ENCODE measurements around the gene TMTC2. TPM values are rescaled to one million over a fixed set of nuclear protein-coding genes. Genes with fewer than 3 reads are reported as not detected.

Gene TMTC2
- polyA plus RNA-seq, 1 donor from 2014 or later = 20.6 TPM

DNA sequence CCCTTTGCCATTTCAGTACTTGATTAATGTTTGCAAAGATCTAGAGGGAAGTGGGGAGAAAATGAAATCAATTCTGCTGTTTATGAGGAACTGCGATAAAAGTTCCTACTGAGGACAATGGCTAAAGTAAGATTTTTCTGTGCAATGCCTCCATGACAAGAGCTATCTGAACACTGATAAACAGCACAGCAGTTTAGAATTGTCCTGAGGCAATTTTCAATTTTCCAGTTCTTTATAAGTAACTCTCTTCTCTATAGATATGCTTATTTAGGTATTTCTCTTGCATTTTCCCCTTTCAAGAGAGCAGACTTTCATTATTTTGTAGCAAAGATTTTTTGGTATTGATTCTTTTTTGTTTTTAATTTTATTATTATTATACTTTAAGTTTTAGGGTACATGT is 34.6 kb upstream of the TMTC2 start:
- no peaks in the 10 kb centered on the region for H3K27me3 ChIP-seq (ENCODE audit: insufficient read depth, low read depth, low read length)
- no peak for TF ChIP-seq TAF1 (IDR thresholded peaks at IDR 0.05; ENCODE audit: low read depth)
- no peak for TF ChIP-seq RAD21 (conservative IDR thresholded peaks at IDR 0.05)
- H4K20me1 ChIP-seq (ENCODE audit: insufficient read depth) = no peaks in the 10 kb centered on the region
- H2AFZ ChIP-seq (ENCODE audit: low read depth, low read length) = no peak overlapping the region
- no peak overlapping the region for H3K4me3 ChIP-seq (ENCODE audit: low read length)
- H3K4me2 ChIP-seq (ENCODE audit: low read length) = no peak overlapping the region
- no peaks in the 10 kb centered on the region for H3K9me3 ChIP-seq (ENCODE audit: low read length)
- H3K9me2 ChIP-seq (ENCODE audit: insufficient read depth, low read length) = no peaks in the 10 kb centered on the region
- no peak overlapping the region for H3K27ac ChIP-seq (ENCODE audit: low read length)
- no peaks in the 10 kb centered on the region for H3K79me2 ChIP-seq (replicated peaks; ENCODE audit: insufficient read depth, low read length)
- no peaks in the 10 kb centered on the region for H3F3A ChIP-seq (ENCODE audit: insufficient read depth, low read length, poor library complexity, severe bottlenecking)
- H3K36me3 ChIP-seq (ENCODE audit: insufficient read depth, low read length) = no peaks in the 10 kb centered on the region
- H3K9ac ChIP-seq (ENCODE audit: low read length) = no peak overlapping the region

DNA sequence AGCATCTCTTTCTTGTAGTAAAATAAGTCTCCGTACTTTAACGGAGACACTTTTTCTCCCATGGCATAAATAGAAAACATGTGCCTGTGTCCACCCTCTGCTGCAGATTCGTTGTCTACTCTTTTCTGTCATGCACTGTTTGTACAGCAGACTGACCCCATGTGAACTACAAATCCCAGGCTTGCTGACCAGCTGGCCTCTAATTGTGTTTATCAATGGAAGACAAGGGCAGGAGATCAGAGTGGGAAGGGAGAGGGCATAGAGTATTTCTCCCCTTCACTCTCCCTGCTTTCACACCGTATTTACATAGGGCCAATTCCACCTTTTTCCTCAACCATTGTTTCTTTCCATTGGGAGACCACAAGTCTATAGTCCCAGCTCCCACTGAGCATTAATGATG is 31.0 kb upstream of the TMTC2 start:
- Histone ChIP-seq H4K20me1 (ENCODE audit: insufficient read depth) (no peaks in the 10 kb centered on the region), H3K4me3 (ENCODE audit: low read length) (no peak overlapping the region), H3K36me3 (ENCODE audit: insufficient read depth, low read length) (no peaks in the 10 kb centered on the region), H3K9me2 (ENCODE audit: insufficient read depth, low read length) (no peaks in the 10 kb centered on the region), H3K9me3 (ENCODE audit: low read length) (no peaks in the 10 kb centered on the region), H3K27ac (ENCODE audit: low read length) (no peak overlapping the region), H3K79me2 (replicated peaks; ENCODE audit: insufficient read depth, low read length) (no peaks in the 10 kb centered on the region), H2AFZ (ENCODE audit: low read depth, low read length) (no peak overlapping the region), H3K27me3 (ENCODE audit: insufficient read depth, low read depth, low read length) (no peaks in the 10 kb centered on the region), H3F3A (ENCODE audit: insufficient read depth, low read length, poor library complexity, severe bottlenecking) (no peaks in the 10 kb centered on the region), H3K4me2 (ENCODE audit: low read length) (no peak overlapping the region), H3K9ac (ENCODE audit: low read length) (no peak overlapping the region)
- TF ChIP-seq POLR2AphosphoS5 (IDR thresholded peaks at IDR 0.05) = no peak
- no peak for TF ChIP-seq EP300 (conservative IDR thresholded peaks at IDR 0.05; ENCODE audit: poor library complexity, severe bottlenecking)
- no peak for TF ChIP-seq EZH2 (IDR thresholded peaks at IDR 0.05; ENCODE audit: borderline replicate concordance, insufficient read depth, low read length, poor library complexity, severe bottlenecking)
- no peak for TF ChIP-seq SMC3 (conservative IDR thresholded peaks at IDR 0.05; ENCODE audit: poor library complexity)
- TF ChIP-seq, protein P1, sequence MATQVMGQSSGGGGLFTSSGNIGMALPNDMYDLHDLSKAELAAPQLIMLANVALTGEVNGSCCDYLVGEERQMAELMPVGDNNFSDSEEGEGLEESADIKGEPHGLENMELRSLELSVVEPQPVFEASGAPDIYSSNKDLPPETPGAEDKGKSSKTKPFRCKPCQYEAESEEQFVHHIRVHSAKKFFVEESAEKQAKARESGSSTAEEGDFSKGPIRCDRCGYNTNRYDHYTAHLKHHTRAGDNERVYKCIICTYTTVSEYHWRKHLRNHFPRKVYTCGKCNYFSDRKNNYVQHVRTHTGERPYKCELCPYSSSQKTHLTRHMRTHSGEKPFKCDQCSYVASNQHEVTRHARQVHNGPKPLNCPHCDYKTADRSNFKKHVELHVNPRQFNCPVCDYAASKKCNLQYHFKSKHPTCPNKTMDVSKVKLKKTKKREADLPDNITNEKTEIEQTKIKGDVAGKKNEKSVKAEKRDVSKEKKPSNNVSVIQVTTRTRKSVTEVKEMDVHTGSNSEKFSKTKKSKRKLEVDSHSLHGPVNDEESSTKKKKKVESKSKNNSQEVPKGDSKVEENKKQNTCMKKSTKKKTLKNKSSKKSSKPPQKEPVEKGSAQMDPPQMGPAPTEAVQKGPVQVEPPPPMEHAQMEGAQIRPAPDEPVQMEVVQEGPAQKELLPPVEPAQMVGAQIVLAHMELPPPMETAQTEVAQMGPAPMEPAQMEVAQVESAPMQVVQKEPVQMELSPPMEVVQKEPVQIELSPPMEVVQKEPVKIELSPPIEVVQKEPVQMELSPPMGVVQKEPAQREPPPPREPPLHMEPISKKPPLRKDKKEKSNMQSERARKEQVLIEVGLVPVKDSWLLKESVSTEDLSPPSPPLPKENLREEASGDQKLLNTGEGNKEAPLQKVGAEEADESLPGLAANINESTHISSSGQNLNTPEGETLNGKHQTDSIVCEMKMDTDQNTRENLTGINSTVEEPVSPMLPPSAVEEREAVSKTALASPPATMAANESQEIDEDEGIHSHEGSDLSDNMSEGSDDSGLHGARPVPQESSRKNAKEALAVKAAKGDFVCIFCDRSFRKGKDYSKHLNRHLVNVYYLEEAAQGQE (IDR thresholded peaks at IDR 0.05; ENCODE audit: borderline replicate concordance) = no peak
- TF ChIP-seq, protein P2, sequence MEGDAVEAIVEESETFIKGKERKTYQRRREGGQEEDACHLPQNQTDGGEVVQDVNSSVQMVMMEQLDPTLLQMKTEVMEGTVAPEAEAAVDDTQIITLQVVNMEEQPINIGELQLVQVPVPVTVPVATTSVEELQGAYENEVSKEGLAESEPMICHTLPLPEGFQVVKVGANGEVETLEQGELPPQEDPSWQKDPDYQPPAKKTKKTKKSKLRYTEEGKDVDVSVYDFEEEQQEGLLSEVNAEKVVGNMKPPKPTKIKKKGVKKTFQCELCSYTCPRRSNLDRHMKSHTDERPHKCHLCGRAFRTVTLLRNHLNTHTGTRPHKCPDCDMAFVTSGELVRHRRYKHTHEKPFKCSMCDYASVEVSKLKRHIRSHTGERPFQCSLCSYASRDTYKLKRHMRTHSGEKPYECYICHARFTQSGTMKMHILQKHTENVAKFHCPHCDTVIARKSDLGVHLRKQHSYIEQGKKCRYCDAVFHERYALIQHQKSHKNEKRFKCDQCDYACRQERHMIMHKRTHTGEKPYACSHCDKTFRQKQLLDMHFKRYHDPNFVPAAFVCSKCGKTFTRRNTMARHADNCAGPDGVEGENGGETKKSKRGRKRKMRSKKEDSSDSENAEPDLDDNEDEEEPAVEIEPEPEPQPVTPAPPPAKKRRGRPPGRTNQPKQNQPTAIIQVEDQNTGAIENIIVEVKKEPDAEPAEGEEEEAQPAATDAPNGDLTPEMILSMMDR (IDR thresholded peaks at IDR 0.05; ENCODE audit: poor library complexity, severe bottlenecking) = no peak
- no peak for TF ChIP-seq MXI1 (conservative IDR thresholded peaks at IDR 0.05; ENCODE audit: poor library complexity, severe bottlenecking)
- no peak for TF ChIP-seq TAF1 (IDR thresholded peaks at IDR 0.05; ENCODE audit: low read depth)
- no peak for TF ChIP-seq RAD21 (conservative IDR thresholded peaks at IDR 0.05)
